Astrocyte (in vitro differentiated cells and primary cell): Measurements from ENCODE around the gene NECTIN1. TPM values are rescaled to one million over a fixed set of nuclear protein-coding genes. Genes with fewer than 3 reads are reported as not detected.

Experiments used
- DNase-seq: peaks from one replicate; pipeline ENCODE4 v3.0.0-alpha.2; 2010; ENCODE audit warnings: low read depth
- FAIRE-seq: peaks from 2 replicates; lab custom pipeline; 2011; peaks lifted over from hg19 to GRCh38; lab: Jason Lieb, UNC
- H2AFZ ChIP-seq: 2 replicates; pipeline ENCODE4 v1.6.0; 2012; ENCODE audit warnings: low read depth, low read length, inconsistent platforms
- H3K27ac ChIP-seq: 2 replicates; pipeline ENCODE4 v1.5.1; 2011; ENCODE audit warnings: low read depth, low read length, inconsistent platforms
- H3K27me3 ChIP-seq: 2 replicates; pipeline ENCODE4 v1.6.0; 2011; ENCODE audit warnings: low read length, inconsistent platforms; ENCODE audit not compliant: insufficient read depth
- H3K36me3 ChIP-seq: 2 replicates; pipeline ENCODE4 v1.5.1; 2011; ENCODE audit warnings: low read length, inconsistent platforms; ENCODE audit not compliant: insufficient read depth
- H3K4me1 ChIP-seq: 2 replicates; pipeline ENCODE4 v1.5.1; 2011; ENCODE audit warnings: low read length, inconsistent platforms; ENCODE audit not compliant: insufficient read depth
- H3K4me2 ChIP-seq: 2 replicates; pipeline ENCODE4 v1.6.0; 2012; ENCODE audit warnings: low read length, inconsistent platforms
- H3K4me3 ChIP-seq: 2 replicates; pipeline ENCODE4 v1.5.1; 2011; ENCODE audit warnings: low read depth, mild to moderate bottlenecking, low read length, inconsistent platforms; ENCODE audit not compliant: insufficient read depth
- H3K79me2 ChIP-seq: 2 replicates; pipeline ENCODE4 v1.6.0; 2012; ENCODE audit warnings: mild to moderate bottlenecking, low read length, inconsistent platforms; ENCODE audit not compliant: insufficient read depth
- H3K9ac ChIP-seq: 2 replicates; pipeline ENCODE4 v1.6.0; 2012; ENCODE audit warnings: mild to moderate bottlenecking, low read length, inconsistent platforms
- H3K9me3 ChIP-seq: 2 replicates; pipeline ENCODE4 v1.5.1; 2012; ENCODE audit warnings: low read depth, mild to moderate bottlenecking, low read length, inconsistent platforms; ENCODE audit not compliant: insufficient read depth
- H4K20me1 ChIP-seq: 2 replicates; pipeline ENCODE4 v1.6.0; 2012; ENCODE audit warnings: low read length, inconsistent platforms; ENCODE audit not compliant: insufficient read depth
- H3K27ac Mint-ChIP-seq: one replicate; pipeline ENCODE4 v1.8.0; 2021; ENCODE audit warnings: mild to moderate bottlenecking, mixed read lengths; ENCODE audit not compliant: unreplicated experiment
- H3K27me3 Mint-ChIP-seq: one replicate; pipeline ENCODE4 v1.8.0; 2021; ENCODE audit warnings: low read depth, mixed read lengths; ENCODE audit not compliant: unreplicated experiment
- H3K36me3 Mint-ChIP-seq: one replicate; pipeline ENCODE4 v1.8.0; 2021; ENCODE audit warnings: low read depth, mixed read lengths; ENCODE audit not compliant: unreplicated experiment
- H3K4me1 Mint-ChIP-seq: one replicate; pipeline ENCODE4 v1.8.0; 2021; ENCODE audit warnings: low read depth, mixed read lengths; ENCODE audit not compliant: unreplicated experiment
- H3K4me3 Mint-ChIP-seq: one replicate; pipeline ENCODE4 v1.8.0; 2021; ENCODE audit warnings: mild to moderate bottlenecking, moderate library complexity, mixed read lengths; ENCODE audit not compliant: unreplicated experiment
- H3K9me3 Mint-ChIP-seq: one replicate; pipeline ENCODE4 v1.8.0; 2021; ENCODE audit warnings: mild to moderate bottlenecking, mixed read lengths; ENCODE audit not compliant: unreplicated experiment
- CTCF ChIP-seq: IDR thresholded peaks from 2 replicates; pipeline ENCODE4 v1.5.1; 2011; ENCODE audit warnings: low read depth, mild to moderate bottlenecking, inconsistent platforms, low read length, moderate library complexity; ENCODE audit not compliant: insufficient read depth
- EZH2 ChIP-seq: IDR thresholded peaks from 2 replicates; pipeline ENCODE4 v1.6.1; 2012; ENCODE audit warnings: mild to moderate bottlenecking, low read length, inconsistent platforms; ENCODE audit not compliant: insufficient read depth
- total RNA-seq: library from RNA; stranded (reverse); gene quantifications from 2 replicates; pipeline ENCODE4 v1.2.1, GENCODE V29; 2021

The NECTIN1 gene
- total RNA-seq, 1 donor from 2014 or later: 17.7 TPM

DNA sequence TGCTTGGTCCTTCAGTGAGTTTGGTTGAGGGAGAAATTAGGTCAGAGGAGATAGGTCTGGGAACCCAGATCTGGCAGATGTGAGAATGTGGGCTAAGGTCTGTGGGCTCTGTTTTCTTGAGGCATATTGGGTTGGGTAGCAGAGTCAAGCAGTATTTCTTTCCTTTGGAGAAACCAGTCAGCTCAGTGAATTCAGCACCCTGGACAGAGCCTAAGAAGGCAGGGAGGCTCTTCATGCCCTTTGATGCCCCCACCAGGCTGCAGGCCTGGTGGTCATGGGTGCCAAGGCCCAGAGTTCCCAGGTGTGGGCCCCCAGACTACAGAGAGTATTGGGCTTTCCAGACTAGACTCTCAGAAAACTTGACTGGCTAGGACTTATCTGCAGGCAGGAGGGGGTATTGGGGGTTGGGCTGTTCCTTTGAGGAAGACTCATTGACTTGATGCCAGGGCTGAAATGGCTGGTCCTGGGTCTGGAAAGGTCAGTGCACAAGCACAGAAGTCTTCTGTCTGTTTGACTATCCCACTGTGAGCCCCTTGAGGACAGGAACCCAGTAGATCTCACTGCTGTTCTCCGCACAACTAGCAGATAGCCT, 45.3 kb upstream of the NECTIN1 start:
- H3K79me2 ChIP-seq: no peaks in the 10 kb centered on the region
- H3K4me3 ChIP-seq: no peak overlapping the region
- H3K27ac Mint-ChIP-seq: no peak overlapping the region
- H3K9ac ChIP-seq: no peak overlapping the region
- peaks cover 12% of the 10 kb centered on the region for H3K9me3 Mint-ChIP-seq
- no peaks in the 10 kb centered on the region for H3K36me3 Mint-ChIP-seq
- peaks cover 84% of the 10 kb centered on the region for H3K27me3 Mint-ChIP-seq
- H3K4me3 Mint-ChIP-seq: no peak overlapping the region
- H3K9me3 ChIP-seq: peaks cover 4% of the 10 kb centered on the region
- TF ChIP-seq EZH2 (no peak), CTCF (no peak)
- no peak for DNase-seq
- H3K4me1 ChIP-seq: no peaks in the 10 kb centered on the region
- no peak for FAIRE-seq
- H3K36me3 ChIP-seq: no peaks in the 10 kb centered on the region
- peaks cover 21% of the 10 kb centered on the region for H3K27me3 ChIP-seq
- H2AFZ ChIP-seq: no peak overlapping the region
- no peak overlapping the region for H3K4me2 ChIP-seq
- H3K27ac ChIP-seq: no peak overlapping the region
- no peaks in the 10 kb centered on the region for H4K20me1 ChIP-seq
- H3K4me1 Mint-ChIP-seq: no peaks in the 10 kb centered on the region

- H3K4me1 ChIP-seq: no peaks in the 10 kb centered on the region
- TF ChIP-seq EZH2: no peak
- TF ChIP-seq CTCF: no peak
- peaks cover 78% of the 10 kb centered on the region for H3K27me3 Mint-ChIP-seq
These were observed 43.8 kb upstream of the NECTIN1 start for GRCh38 chr11:119772641-119773415.

GRCh38 chr11:119772076-119772475, 43.1 kb upstream of the NECTIN1 start:
- Mint-ChIP-seq H3K36me3 (no peaks in the 10 kb centered on the region), H3K9me3 (peaks cover 19% of the 10 kb centered on the region), H3K27ac (no peak overlapping the region), H3K4me3 (no peak overlapping the region), H3K4me1 (no peaks in the 10 kb centered on the region), H3K27me3 (peaks cover 71% of the 10 kb centered on the region)
- Histone ChIP-seq H2AFZ (no peak overlapping the region), H4K20me1 (no peaks in the 10 kb centered on the region), H3K27me3 (peaks cover 22% of the 10 kb centered on the region), H3K9me3 (peaks cover 4% of the 10 kb centered on the region), H3K4me1 (no peaks in the 10 kb centered on the region), H3K4me2 (no peak overlapping the region), H3K4me3 (no peak overlapping the region), H3K79me2 (no peaks in the 10 kb centered on the region), H3K27ac (no peak overlapping the region), H3K36me3 (no peaks in the 10 kb centered on the region), H3K9ac (no peak overlapping the region)
- FAIRE-seq (no peak), DNase-seq (no peak)
- no peak for TF ChIP-seq EZH2
- TF ChIP-seq CTCF: no peak

More at GRCh38 chr11:119772641-119773415, 43.8 kb upstream of the NECTIN1 start:
- no peak for DNase-seq
- Histone ChIP-seq H4K20me1 (no peaks in the 10 kb centered on the region), H3K27me3 (peaks cover 22% of the 10 kb centered on the region), H3K79me2 (no peaks in the 10 kb centered on the region), H3K27ac (no peak overlapping the region), H3K4me3 (no peak overlapping the region), H3K4me2 (no peak overlapping the region), H3K9me3 (peaks cover 4% of the 10 kb centered on the region), H3K36me3 (no peaks in the 10 kb centered on the region), H3K9ac (no peak overlapping the region), H2AFZ (no peak overlapping the region)
- no peak for FAIRE-seq
- peaks cover 19% of the 10 kb centered on the region for H3K9me3 Mint-ChIP-seq
- H3K27ac Mint-ChIP-seq: no peak overlapping the region
- H3K4me1 Mint-ChIP-seq: no peaks in the 10 kb centered on the region
- H3K36me3 Mint-ChIP-seq: no peaks in the 10 kb centered on the region
- no peak overlapping the region for H3K4me3 Mint-ChIP-seq
